Fibroblast of mammary gland (primary cell): Measurements from ENCODE around the gene MYH9.

Source experiments
- DNase-seq: peaks from one replicate; pipeline ENCODE4 v3.0.0-alpha.2; 2010; ENCODE audit warnings: low read depth
- H3K4me3 ChIP-seq: 2 replicates; pipeline ENCODE4 v1.5.1; 2011; ENCODE audit warnings: low read depth, mild to moderate bottlenecking, low read length, moderate library complexity; ENCODE audit not compliant: control insufficient read depth
- CTCF ChIP-seq: conservative IDR thresholded peaks from 2 replicates; pipeline ENCODE4 v1.5.1; 2011; ENCODE audit warnings: low read depth, low read length, inconsistent platforms; ENCODE audit not compliant: control insufficient read depth, insufficient read depth

MYH9 gene

GRCh38 chr22:36351921-36352802 lies 35.6 kb downstream of the MYH9 start:
- DNase-seq: peak; percentile 85
- TF ChIP-seq CTCF: no peak
- H3K4me3 ChIP-seq: no peak overlapping the region

GRCh38 chr22:36350751-36351594 lies 36.8 kb downstream of the MYH9 start:
- peak; percentile 25 for TF ChIP-seq CTCF
- H3K4me3 ChIP-seq: peak overlapping the region; percentile 1
- peak; percentile 92 for DNase-seq

GRCh38 chr22:36349726-36350125 lies 38.0 kb downstream of the MYH9 start:
- no peak for DNase-seq
- TF ChIP-seq CTCF: no peak
- H3K4me3 ChIP-seq: no peak overlapping the region

- DNase-seq: no peak
- no peak overlapping the region for H3K4me3 ChIP-seq
- no peak for TF ChIP-seq CTCF
These were observed 39.0 kb downstream of the MYH9 start for GRCh38 chr22:36348760-36349159.

GRCh38 chr22:36347094-36347493 lies 40.7 kb downstream of the MYH9 start:
- no peak overlapping the region for H3K4me3 ChIP-seq
- DNase-seq: no peak
- TF ChIP-seq CTCF: no peak

GRCh38 chr22:36344106-36344827 lies 43.5 kb downstream of the MYH9 start:
- DNase-seq: no peak
- no peak for TF ChIP-seq CTCF
- no peak overlapping the region for H3K4me3 ChIP-seq
